Activated T-cell treated with anti-CD3 and anti-CD28 coated beads, Interleukin-2, amount 50 U/mL, for 1 hour (primary cell): ENCODE results near the gene UAP1L1.
"Not testable (repeated sequence)": the region's sequence is repeated elsewhere in the genome, so short reads cannot be mapped to it uniquely, and the experiment has no call there.

Source experiments
- DNase-seq: peaks from one replicate; pipeline ENCODE4 v3.0.0-alpha.2; 2020

Gene UAP1L1

GRCh38 chr9:137077010-137077747 is at the start of gene UAP1L1:
Gene UAP1L1, plus strand, starts transcription at chr9:137077517. Its CDS starts 16 bp downstream, at chr9:137077533.
- peak; percentile 66 for DNase-seq

- peak; percentile 79 for DNase-seq
Measured at GRCh38 chr9:137028263-137029057, 48.9 kb upstream of the UAP1L1 start.

- DNase-seq = peak; percentile 78
Measured at GRCh38 chr9:137029058-137029936, 48.0 kb upstream of the UAP1L1 start.

GRCh38 chr9:137030006-137030405 is 47.3 kb upstream of the UAP1L1 start:
- DNase-seq = peak; percentile 32

GRCh38 chr9:137030538-137031527 is 46.5 kb upstream of the UAP1L1 start:
- DNase-seq = peak; percentile 47

- peak; percentile 34 for DNase-seq
Measured at GRCh38 chr9:137031904-137032640, 45.2 kb upstream of the UAP1L1 start, which contains the start of gene FUT7. Gene FUT7, minus strand, starts transcription at chr9:137032088. Its CDS starts 97 bp downstream, at chr9:137031991.

- DNase-seq = no peak
Measured at GRCh38 chr9:137032858-137033257, 44.5 kb upstream of the UAP1L1 start.

GRCh38 chr9:137033481-137033880 is 43.8 kb upstream of the UAP1L1 start:
- not testable (repeated sequence) for DNase-seq

- DNase-seq = no peak
Measured at GRCh38 chr9:137034039-137034708, 43.1 kb upstream of the UAP1L1 start.

- peak; percentile 89 for DNase-seq
Measured at GRCh38 chr9:137034709-137035506, 42.4 kb upstream of the UAP1L1 start.

GRCh38 chr9:137035507-137035834 is 41.8 kb upstream of the UAP1L1 start:
- no peak for DNase-seq

GRCh38 chr9:137035937-137036336 is 41.4 kb upstream of the UAP1L1 start:
- no peak for DNase-seq

GRCh38 chr9:137037035-137037434 is 40.3 kb upstream of the UAP1L1 start:
- no peak for DNase-seq

GRCh38 chr9:137037483-137037882 is 39.8 kb upstream of the UAP1L1 start:
- no peak for DNase-seq

GRCh38 chr9:137038916-137039315 is 38.4 kb upstream of the UAP1L1 start:
- DNase-seq = no peak

GRCh38 chr9:137039611-137040366 is 37.5 kb upstream of the UAP1L1 start:
- DNase-seq = no peak

- DNase-seq = no peak
Measured at GRCh38 chr9:137040568-137040967, 36.7 kb upstream of the UAP1L1 start.

GRCh38 chr9:137041124-137041523 is 36.2 kb upstream of the UAP1L1 start:
- no peak for DNase-seq
